ENCODE results near the gene PFKL.

The PFKL gene

GRCh38 chr21:44258056-44258725, 41.7 kb upstream of the PFKL start:
- TF ChIP-seq EZH2 (IDR thresholded peaks at IDR 0.05; ENCODE audit: borderline replicate concordance, low read depth, low read length, severe bottlenecking), result no peak
- TF ChIP-seq CTCF (IDR thresholded peaks at IDR 0.05; ENCODE audit: borderline replicate concordance, extremely low read depth, low read length, poor library complexity, severe bottlenecking), result no peak
- no peak for DNase-seq
- Histone ChIP-seq H3K27me3 (ENCODE audit: insufficient read depth, low read length, poor library complexity) (no peaks in the 10 kb centered on the region), H3K36me3 (ENCODE audit: insufficient read depth, low read length) (no peaks in the 10 kb centered on the region), H3K79me2 (ENCODE audit: insufficient read depth, low read length) (no peaks in the 10 kb centered on the region), H2AFZ (ENCODE audit: low read depth, low read length) (no peak overlapping the region), H4K20me1 (ENCODE audit: insufficient read depth, low read length) (no peaks in the 10 kb centered on the region), H3K9ac (ENCODE audit: low read depth, low read length) (no peak overlapping the region), H3K4me1 (ENCODE audit: insufficient read depth, low read length) (no peaks in the 10 kb centered on the region), H3K4me3 (ENCODE audit: low read depth in 1 of 2, low read length in 2 of 2) (no peak overlapping the region), H3K27ac (ENCODE audit: low read length) (no peak overlapping the region), H3K4me2 (ENCODE audit: insufficient read depth, low read length) (no peak overlapping the region), H3K9me3 (ENCODE audit: insufficient read depth, low read length, severe bottlenecking) (no peaks in the 10 kb centered on the region)
- ATAC-seq (ENCODE audit: insufficient read depth, low read depth), result no peak

GRCh38 chr21:44259082-44259705, 40.7 kb upstream of the PFKL start:
- H3K27ac ChIP-seq (ENCODE audit: low read length), result no peak overlapping the region
- no peak for TF ChIP-seq CTCF (IDR thresholded peaks at IDR 0.05; ENCODE audit: borderline replicate concordance, extremely low read depth, low read length, poor library complexity, severe bottlenecking)
- TF ChIP-seq EZH2 (IDR thresholded peaks at IDR 0.05; ENCODE audit: borderline replicate concordance, low read depth, low read length, severe bottlenecking), result no peak
- H4K20me1 ChIP-seq (ENCODE audit: insufficient read depth, low read length), result no peaks in the 10 kb centered on the region
- H3K4me1 ChIP-seq (ENCODE audit: insufficient read depth, low read length), result no peaks in the 10 kb centered on the region
- H3K9ac ChIP-seq (ENCODE audit: low read depth, low read length), result no peak overlapping the region
- H3K36me3 ChIP-seq (ENCODE audit: insufficient read depth, low read length), result no peaks in the 10 kb centered on the region
- no peak overlapping the region for H3K4me2 ChIP-seq (ENCODE audit: insufficient read depth, low read length)
- ATAC-seq (ENCODE audit: insufficient read depth, low read depth) (no peak), DNase-seq (no peak)
- no peak overlapping the region for H3K4me3 ChIP-seq (ENCODE audit: low read depth in 1 of 2, low read length in 2 of 2)
- no peaks in the 10 kb centered on the region for H3K9me3 ChIP-seq (ENCODE audit: insufficient read depth, low read length, severe bottlenecking)
- no peaks in the 10 kb centered on the region for H3K27me3 ChIP-seq (ENCODE audit: insufficient read depth, low read length, poor library complexity)
- no peaks in the 10 kb centered on the region for H3K79me2 ChIP-seq (ENCODE audit: insufficient read depth, low read length)
- no peak overlapping the region for H2AFZ ChIP-seq (ENCODE audit: low read depth, low read length)

GRCh38 chr21:44260066-44260465, 39.8 kb upstream of the PFKL start:
- ATAC-seq (ENCODE audit: insufficient read depth, low read depth) (no peak), DNase-seq (no peak)
- Histone ChIP-seq H3K79me2 (ENCODE audit: insufficient read depth, low read length) (no peaks in the 10 kb centered on the region), H4K20me1 (ENCODE audit: insufficient read depth, low read length) (no peaks in the 10 kb centered on the region), H3K27ac (ENCODE audit: low read length) (no peak overlapping the region), H3K27me3 (ENCODE audit: insufficient read depth, low read length, poor library complexity) (no peaks in the 10 kb centered on the region), H2AFZ (ENCODE audit: low read depth, low read length) (no peak overlapping the region), H3K9ac (ENCODE audit: low read depth, low read length) (no peak overlapping the region), H3K4me1 (ENCODE audit: insufficient read depth, low read length) (no peaks in the 10 kb centered on the region), H3K4me3 (ENCODE audit: low read depth in 1 of 2, low read length in 2 of 2) (no peak overlapping the region), H3K9me3 (ENCODE audit: insufficient read depth, low read length, severe bottlenecking) (no peaks in the 10 kb centered on the region), H3K4me2 (ENCODE audit: insufficient read depth, low read length) (no peak overlapping the region), H3K36me3 (ENCODE audit: insufficient read depth, low read length) (no peaks in the 10 kb centered on the region)
- TF ChIP-seq EZH2 (IDR thresholded peaks at IDR 0.05; ENCODE audit: borderline replicate concordance, low read depth, low read length, severe bottlenecking) (no peak), CTCF (IDR thresholded peaks at IDR 0.05; ENCODE audit: borderline replicate concordance, extremely low read depth, low read length, poor library complexity, severe bottlenecking) (no peak)
